ENCODE data around the gene IQGAP1. TPM values are rescaled to one million over a fixed set of nuclear protein-coding genes. Genes with fewer than 3 reads are reported as not detected.

IQGAP1 gene
- total and polyA plus RNA-seq, 2 of the 4 experiments (the other 2 are of a cell fraction) = 87.5 to 207 TPM

- no peak overlapping the region for H2BK120ac ChIP-seq (ENCODE audit: low read depth, low read length)
- 63% methylated on average over 4 of the region's 6 CpGs; no CpG with 5 or more reads in 1 of the 2 experiments for WGBS, 2 experiments (ENCODE audit: extremely low coverage in 2 of 2, insufficient read length in 1 of 2)
- no TSS peak for BruUV-seq (replicated peaks)
- POLR2A ChIA-PET (ENCODE audit: unreplicated experiment) = no interaction called here
- CTCF ChIA-PET = interaction anchor here (0.6 kb wide), 1 partner anchor 15 kb away, joined by 3 read pairs; no protein-coding TSS in a partner anchor
- H4K8ac ChIP-seq (ENCODE audit: low read depth in 2 of 2, low read length in 2 of 2) = no peak overlapping the region
- H3K18ac ChIP-seq (ENCODE audit: low read depth, low read length) = no peak overlapping the region
- no peak overlapping the region for H3K14ac ChIP-seq (replicated peaks; ENCODE audit: low read depth, low read length)
- no peak overlapping the region for H3K9ac ChIP-seq (ENCODE audit: low read depth, low read length)
- H3K23ac ChIP-seq (ENCODE audit: low read depth, low read length) = no peak overlapping the region
- H4K5ac ChIP-seq (ENCODE audit: low read depth, low read length) = no peak overlapping the region
- H3K27ac ChIP-seq (ENCODE audit: insufficient read depth, low read length) = no peak overlapping the region
- no peak overlapping the region for H2AK9ac ChIP-seq (replicated peaks; ENCODE audit: low read depth, low read length, poor library complexity)
- in situ Hi-C loops (cut with MboI; ENCODE audit: low sequenced_read_pairs) (no loop called here), intact Hi-C loops (cut with micrococcal nuclease) (no loop called here), dilution Hi-C loops (cut with HindIII; ENCODE audit: low sequenced_read_pairs, unreplicated experiment) (no loop called here)
- no peak overlapping the region for H3K4ac ChIP-seq (ENCODE audit: low read depth, low read length)
- no peak overlapping the region for H4K91ac ChIP-seq (ENCODE audit: insufficient read depth, low read depth, low read length)
- H2AFZ ChIP-seq (replicated peaks; ENCODE audit: low read length, poor library complexity) = no peak overlapping the region
- no peak overlapping the region for H3K4me2 ChIP-seq (ENCODE audit: low read depth, low read length)
- TF ChIP-seq MXI1 (IDR thresholded peaks at IDR 0.05; ENCODE audit: borderline replicate concordance, low read depth, low read length) (no peak), SMC3 (IDR thresholded peaks at IDR 0.05; ENCODE audit: low read depth, low read length) (no peak)
- H3K4me3 ChIP-seq (ENCODE audit: insufficient read depth, low read depth, low read length) = no peak overlapping the region
- H3K9me1 ChIP-seq (ENCODE audit: insufficient read depth, low read length) = peaks cover 8% of the 10 kb centered on the region
- H3K4me1 ChIP-seq (ENCODE audit: control insufficient read depth, insufficient read depth, low read length) = peaks cover 14% of the 10 kb centered on the region
- no peaks in the 10 kb centered on the region; a peak in 1 of 4 replicates for H3K79me1 ChIP-seq (ENCODE audit: low read depth in 1 of 2, low read length in 2 of 2)
- DNase-seq (no peak), ATAC-seq (ENCODE audit: low read depth) (no peak)
- no peaks in the 10 kb centered on the region for H3K9me3 ChIP-seq (ENCODE audit: control insufficient read depth, insufficient read depth, low read length)
- no peak overlapping the region for H2AK5ac ChIP-seq (ENCODE audit: low read depth, low read length)
- no peak overlapping the region for H3K56ac ChIP-seq (ENCODE audit: extremely low read depth, insufficient read depth, low read length)
- H3K27me3 ChIP-seq (ENCODE audit: control insufficient read depth, insufficient read depth, low read length) = no peaks in the 10 kb centered on the region
- H2BK5ac ChIP-seq (ENCODE audit: low read depth, low read length, poor library complexity, severe bottlenecking) = no peak overlapping the region
- H2BK20ac ChIP-seq (ENCODE audit: low read depth, low read length) = no peak overlapping the region
- no peaks in the 10 kb centered on the region for H3K36me3 ChIP-seq (ENCODE audit: control insufficient read depth, insufficient read depth, low read length)
- H2BK15ac ChIP-seq (ENCODE audit: low read depth, low read length) = no peak overlapping the region
- no peaks in the 10 kb centered on the region for H4K20me1 ChIP-seq (ENCODE audit: insufficient read depth, low read length)
Measured at GRCh38 chr15:90340345-90340744, 47.7 kb upstream of the IQGAP1 start.
